Measurements from ENCODE around the gene UNC80. TPM values are rescaled to one million over a fixed set of nuclear protein-coding genes. Genes with fewer than 3 reads are reported as not detected.
A peak's percentile ranks its signal among the peaks of the same experiment; 100 is the strongest.

UNC80 gene
- polyA plus RNA-seq, 1 donor = 2.5 TPM

DNA sequence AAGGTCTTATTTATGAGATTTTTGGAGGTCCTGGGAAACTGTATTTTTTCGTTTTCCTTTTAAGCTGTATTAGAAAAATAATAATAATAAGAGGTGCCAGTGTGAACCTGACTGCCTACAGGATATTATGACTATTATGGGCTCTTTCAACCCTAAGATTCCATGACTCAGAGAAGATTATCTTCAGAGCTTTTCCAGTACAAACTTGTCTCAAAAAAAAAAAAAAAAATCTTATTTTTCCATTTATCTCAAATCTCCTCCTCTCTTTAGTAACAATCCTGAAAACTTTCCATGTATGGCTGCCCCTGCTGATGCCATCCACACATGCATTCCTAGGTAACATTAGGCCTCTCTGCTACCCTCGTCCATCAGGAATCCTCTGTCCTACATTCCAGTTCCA lies 194.1 kb downstream of the UNC80 start:
- no peaks in the 10 kb centered on the region for H3K4me1 ChIP-seq (ENCODE audit: control insufficient read depth, insufficient read depth, low read length)
- WGBS (ENCODE audit: insufficient coverage, low lambda C conversion rate) = 82% methylated on average over 2 of the region's 2 CpGs
- no peaks in the 10 kb centered on the region for H3K36me3 ChIP-seq (ENCODE audit: control insufficient read depth, insufficient read depth, low read length)
- no peaks in the 10 kb centered on the region for H3K9me3 ChIP-seq (ENCODE audit: control insufficient read depth, low read depth, low read length)
- no peak overlapping the region for H3K4me3 ChIP-seq (ENCODE audit: low read length)
- peaks cover 2% of the 10 kb centered on the region for H3K27me3 ChIP-seq (ENCODE audit: control insufficient read depth, insufficient read depth, low read length)
- DNase-seq = no peak
- no peak overlapping the region for H3K27ac ChIP-seq (ENCODE audit: low read length)

DNA sequence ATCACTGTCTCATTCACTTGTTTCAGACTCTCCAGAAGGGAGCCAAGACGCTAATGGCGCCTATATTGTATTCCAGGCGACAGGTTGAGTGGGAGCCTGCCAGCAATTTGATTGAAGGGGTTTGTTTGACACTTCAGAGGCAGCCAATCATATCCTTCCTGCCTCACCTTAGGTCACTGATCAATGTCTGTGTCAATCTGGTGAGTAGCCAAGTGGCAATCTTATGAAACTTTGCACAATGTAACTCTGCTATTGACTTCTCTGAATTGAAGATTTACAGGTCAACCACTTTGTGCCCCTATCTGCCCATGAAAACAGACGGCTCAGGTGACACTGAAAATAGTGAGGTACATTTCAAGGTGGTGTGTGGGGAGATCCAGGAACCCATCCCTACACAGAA lies 198.1 kb downstream of the UNC80 start:
- H3K9me3 ChIP-seq (ENCODE audit: control insufficient read depth, low read depth, low read length) = no peaks in the 10 kb centered on the region
- no peak overlapping the region for H3K4me3 ChIP-seq (ENCODE audit: low read length)
- no CpG with 5 or more reads among the region's 4 CpGs for WGBS (ENCODE audit: insufficient coverage, low lambda C conversion rate)
- DNase-seq = no peak
- peaks cover 6% of the 10 kb centered on the region for H3K27me3 ChIP-seq (ENCODE audit: control insufficient read depth, insufficient read depth, low read length)
- no peaks in the 10 kb centered on the region for H3K4me1 ChIP-seq (ENCODE audit: control insufficient read depth, insufficient read depth, low read length)
- no peak overlapping the region for H3K27ac ChIP-seq (ENCODE audit: low read length)
- H3K36me3 ChIP-seq (ENCODE audit: control insufficient read depth, insufficient read depth, low read length) = no peaks in the 10 kb centered on the region

GRCh38 chr2:209970271-209970670 lies 198.6 kb downstream of the UNC80 start:
- WGBS (ENCODE audit: insufficient coverage, low lambda C conversion rate) = no CpG with 5 or more reads among the region's 2 CpGs
- Histone ChIP-seq H3K4me1 (ENCODE audit: control insufficient read depth, insufficient read depth, low read length) (no peaks in the 10 kb centered on the region), H3K9me3 (ENCODE audit: control insufficient read depth, low read depth, low read length) (no peaks in the 10 kb centered on the region), H3K36me3 (ENCODE audit: control insufficient read depth, insufficient read depth, low read length) (no peaks in the 10 kb centered on the region), H3K4me3 (ENCODE audit: low read length) (no peak overlapping the region), H3K27me3 (ENCODE audit: control insufficient read depth, insufficient read depth, low read length) (peaks cover 6% of the 10 kb centered on the region), H3K27ac (ENCODE audit: low read length) (no peak overlapping the region)
- DNase-seq = no peak

GRCh38 chr2:209970711-209971110 lies 199.1 kb downstream of the UNC80 start:
- Histone ChIP-seq H3K36me3 (ENCODE audit: control insufficient read depth, insufficient read depth, low read length) (no peaks in the 10 kb centered on the region), H3K4me3 (ENCODE audit: low read length) (no peak overlapping the region)
- no CpG with 5 or more reads among the region's 4 CpGs for WGBS (ENCODE audit: insufficient coverage, low lambda C conversion rate)

GRCh38 chr2:209973328-209973727 lies 201.7 kb downstream of the UNC80 start:
- DNase-seq = no peak

More at GRCh38 chr2:209970711-209971110, 199.1 kb downstream of the UNC80 start:
- DNase-seq = no peak
- Histone ChIP-seq H3K4me1 (ENCODE audit: control insufficient read depth, insufficient read depth, low read length) (no peaks in the 10 kb centered on the region), H3K27ac (ENCODE audit: low read length) (no peak overlapping the region), H3K27me3 (ENCODE audit: control insufficient read depth, insufficient read depth, low read length) (peaks cover 6% of the 10 kb centered on the region), H3K9me3 (ENCODE audit: control insufficient read depth, low read depth, low read length) (no peaks in the 10 kb centered on the region)

GRCh38 chr2:209974576-209974975 lies 202.9 kb downstream of the UNC80 start:
- Histone ChIP-seq H3K27me3 (ENCODE audit: control insufficient read depth, insufficient read depth, low read length) (peaks cover 6% of the 10 kb centered on the region), H3K36me3 (ENCODE audit: control insufficient read depth, insufficient read depth, low read length) (no peaks in the 10 kb centered on the region), H3K4me3 (ENCODE audit: low read length) (no peak overlapping the region), H3K4me1 (ENCODE audit: control insufficient read depth, insufficient read depth, low read length) (no peaks in the 10 kb centered on the region), H3K9me3 (ENCODE audit: control insufficient read depth, low read depth, low read length) (no peaks in the 10 kb centered on the region), H3K27ac (ENCODE audit: low read length) (no peak overlapping the region)
- no peak for DNase-seq
- 63% methylated on average over 1 of the region's 1 CpG for WGBS (ENCODE audit: insufficient coverage, low lambda C conversion rate)

More at GRCh38 chr2:209973328-209973727, 201.7 kb downstream of the UNC80 start:
- Histone ChIP-seq H3K27me3 (ENCODE audit: control insufficient read depth, insufficient read depth, low read length) (peaks cover 6% of the 10 kb centered on the region), H3K36me3 (ENCODE audit: control insufficient read depth, insufficient read depth, low read length) (no peaks in the 10 kb centered on the region), H3K4me3 (ENCODE audit: low read length) (no peak overlapping the region), H3K27ac (ENCODE audit: low read length) (no peak overlapping the region), H3K9me3 (ENCODE audit: control insufficient read depth, low read depth, low read length) (no peaks in the 10 kb centered on the region), H3K4me1 (ENCODE audit: control insufficient read depth, insufficient read depth, low read length) (no peaks in the 10 kb centered on the region)
- WGBS (ENCODE audit: insufficient coverage, low lambda C conversion rate) = 14% methylated on average over 1 of the region's 1 CpG

GRCh38 chr2:209976698-209977385 lies 205.2 kb downstream of the UNC80 start:
- Histone ChIP-seq H3K9me3 (ENCODE audit: control insufficient read depth, low read depth, low read length) (no peaks in the 10 kb centered on the region), H3K27ac (ENCODE audit: low read length) (no peak overlapping the region), H3K36me3 (ENCODE audit: control insufficient read depth, insufficient read depth, low read length) (no peaks in the 10 kb centered on the region), H3K4me3 (ENCODE audit: low read length) (no peak overlapping the region), H3K4me1 (ENCODE audit: control insufficient read depth, insufficient read depth, low read length) (no peaks in the 10 kb centered on the region), H3K27me3 (ENCODE audit: control insufficient read depth, insufficient read depth, low read length) (peaks cover 4% of the 10 kb centered on the region)
- DNase-seq = no peak
- no CpG with 5 or more reads among the region's 9 CpGs for WGBS (ENCODE audit: insufficient coverage, low lambda C conversion rate)

GRCh38 chr2:209977386-209978239 lies 206.0 kb downstream of the UNC80 start:
- peaks cover 4% of the 10 kb centered on the region for H3K27me3 ChIP-seq (ENCODE audit: control insufficient read depth, insufficient read depth, low read length)
- no CpG with 5 or more reads among the region's 2 CpGs for WGBS (ENCODE audit: insufficient coverage, low lambda C conversion rate)
- H3K4me3 ChIP-seq (ENCODE audit: low read length) = no peak overlapping the region
- no peaks in the 10 kb centered on the region for H3K4me1 ChIP-seq (ENCODE audit: control insufficient read depth, insufficient read depth, low read length)
- no peaks in the 10 kb centered on the region for H3K9me3 ChIP-seq (ENCODE audit: control insufficient read depth, low read depth, low read length)
- no peak overlapping the region for H3K27ac ChIP-seq (ENCODE audit: low read length)
- DNase-seq = peak; percentile 9 to 16
- no peaks in the 10 kb centered on the region for H3K36me3 ChIP-seq (ENCODE audit: control insufficient read depth, insufficient read depth, low read length)

DNA sequence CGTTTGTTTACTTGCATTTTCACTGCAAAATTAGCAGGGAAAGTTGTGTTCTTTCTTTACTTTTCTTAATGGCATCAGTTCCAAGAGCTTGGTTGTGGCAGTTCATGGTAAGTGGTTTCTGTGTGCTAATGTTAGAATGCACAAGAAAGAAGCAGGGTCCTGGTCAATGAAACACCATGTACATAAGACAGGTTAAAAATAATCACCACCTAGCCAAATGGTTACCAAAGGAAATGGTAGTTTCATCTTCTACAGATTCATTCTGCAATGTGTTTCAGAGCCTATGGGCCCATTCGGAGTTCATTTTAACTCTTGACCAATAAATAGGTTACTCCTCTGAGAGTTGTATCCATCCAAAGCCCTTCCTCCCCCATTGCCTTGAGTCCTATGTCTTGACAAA lies 212.7 kb downstream of the UNC80 start:
- no peak for DNase-seq
- WGBS (ENCODE audit: insufficient coverage, low lambda C conversion rate) = 100% methylated on average over 1 of the region's 2 CpGs
- no peaks in the 10 kb centered on the region for H3K9me3 ChIP-seq (ENCODE audit: control insufficient read depth, low read depth, low read length)
- no peaks in the 10 kb centered on the region for H3K36me3 ChIP-seq (ENCODE audit: control insufficient read depth, insufficient read depth, low read length)
- peaks cover 10% of the 10 kb centered on the region for H3K27me3 ChIP-seq (ENCODE audit: control insufficient read depth, insufficient read depth, low read length)
- no peaks in the 10 kb centered on the region for H3K4me1 ChIP-seq (ENCODE audit: control insufficient read depth, insufficient read depth, low read length)
- no peak overlapping the region for H3K4me3 ChIP-seq (ENCODE audit: low read length)
- H3K27ac ChIP-seq (ENCODE audit: low read length) = no peak overlapping the region

DNA sequence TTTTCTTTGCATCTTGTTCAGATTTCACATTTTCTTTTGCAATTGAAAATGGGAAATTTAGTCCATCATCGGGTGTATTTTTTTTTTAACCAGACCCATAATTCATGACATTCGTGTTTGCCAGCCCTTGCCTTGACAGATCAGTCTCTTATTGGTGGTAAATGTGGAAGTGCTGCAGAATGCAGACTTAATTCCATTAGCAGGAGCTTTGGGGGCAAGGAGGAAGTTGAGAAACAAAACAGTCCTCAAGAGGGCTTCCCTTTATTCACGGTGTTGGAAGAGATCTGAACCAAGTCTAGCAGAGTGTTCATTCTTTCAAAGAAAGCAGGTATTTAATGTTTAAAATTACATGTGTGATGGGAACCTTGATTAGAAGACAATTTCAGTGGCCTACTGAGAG lies 214.2 kb downstream of the UNC80 start:
- no peak for DNase-seq
- 40% methylated on average over 1 of the region's 3 CpGs for WGBS (ENCODE audit: insufficient coverage, low lambda C conversion rate)
- Histone ChIP-seq H3K9me3 (ENCODE audit: control insufficient read depth, low read depth, low read length) (no peaks in the 10 kb centered on the region), H3K4me3 (ENCODE audit: low read length) (no peak overlapping the region), H3K27ac (ENCODE audit: low read length) (no peak overlapping the region), H3K4me1 (ENCODE audit: control insufficient read depth, insufficient read depth, low read length) (no peaks in the 10 kb centered on the region), H3K27me3 (ENCODE audit: control insufficient read depth, insufficient read depth, low read length) (peaks cover 10% of the 10 kb centered on the region), H3K36me3 (ENCODE audit: control insufficient read depth, insufficient read depth, low read length) (no peaks in the 10 kb centered on the region)

All from large intestine (tissue), 3 donors.